Glutamatergic neuron (in vitro differentiated cells): ENCODE measurements around the gene MYL10. TPM values are rescaled to one million over a fixed set of nuclear protein-coding genes. Genes with fewer than 3 reads are reported as not detected.

Source experiments
- DNase-seq: peaks from one replicate; pipeline ENCODE4 v3.0.0; 2022
- H3K27ac Mint-ChIP-seq: one replicate; pipeline ENCODE4 v1.8.0; 2020; ENCODE audit warnings: mild to moderate bottlenecking, mixed read lengths, inconsistent platforms; ENCODE audit not compliant: unreplicated experiment
- H3K27me3 Mint-ChIP-seq: one replicate; pipeline ENCODE4 v1.8.0; 2020; ENCODE audit warnings: mild to moderate bottlenecking, moderate library complexity, mixed read lengths, inconsistent platforms; ENCODE audit not compliant: unreplicated experiment
- H3K36me3 Mint-ChIP-seq: one replicate; pipeline ENCODE4 v1.8.0; 2020; ENCODE audit warnings: mild to moderate bottlenecking, mixed read lengths, inconsistent platforms; ENCODE audit not compliant: unreplicated experiment
- H3K4me1 Mint-ChIP-seq: one replicate; pipeline ENCODE4 v1.8.0; 2020; ENCODE audit warnings: mild to moderate bottlenecking, low read depth, mixed read lengths, inconsistent platforms; ENCODE audit not compliant: unreplicated experiment
- H3K4me3 Mint-ChIP-seq: one replicate; pipeline ENCODE4 v1.8.0; 2020; ENCODE audit warnings: mild to moderate bottlenecking, mixed read lengths, inconsistent platforms; ENCODE audit not compliant: unreplicated experiment
- H3K9me3 Mint-ChIP-seq: one replicate; pipeline ENCODE4 v1.8.0; 2020; ENCODE audit warnings: mild to moderate bottlenecking, moderate library complexity, mixed read lengths, inconsistent platforms; ENCODE audit not compliant: unreplicated experiment
- total RNA-seq: library from RNA; stranded (reverse); fragmentation: NEBNext Ultra II Directional; extraction: Animal tissue kit (Norgen Biotek cat#: 25700); gene quantifications from one replicate; pipeline ENCODE4 v1.2.1, GENCODE V29; 2021; ENCODE audit not compliant: unreplicated experiment
- TF ChIP-seq, protein P1 (sequence below): fragments of 200-600 bp; sonication (generic); IDR thresholded peaks from one replicate; pipeline ENCODE4 v1.5.0; 2021; ENCODE audit not compliant: partially characterized antibody, unreplicated experiment

Gene MYL10
- total RNA-seq, 1 donor from 2014 or later, result not detected

DNA sequence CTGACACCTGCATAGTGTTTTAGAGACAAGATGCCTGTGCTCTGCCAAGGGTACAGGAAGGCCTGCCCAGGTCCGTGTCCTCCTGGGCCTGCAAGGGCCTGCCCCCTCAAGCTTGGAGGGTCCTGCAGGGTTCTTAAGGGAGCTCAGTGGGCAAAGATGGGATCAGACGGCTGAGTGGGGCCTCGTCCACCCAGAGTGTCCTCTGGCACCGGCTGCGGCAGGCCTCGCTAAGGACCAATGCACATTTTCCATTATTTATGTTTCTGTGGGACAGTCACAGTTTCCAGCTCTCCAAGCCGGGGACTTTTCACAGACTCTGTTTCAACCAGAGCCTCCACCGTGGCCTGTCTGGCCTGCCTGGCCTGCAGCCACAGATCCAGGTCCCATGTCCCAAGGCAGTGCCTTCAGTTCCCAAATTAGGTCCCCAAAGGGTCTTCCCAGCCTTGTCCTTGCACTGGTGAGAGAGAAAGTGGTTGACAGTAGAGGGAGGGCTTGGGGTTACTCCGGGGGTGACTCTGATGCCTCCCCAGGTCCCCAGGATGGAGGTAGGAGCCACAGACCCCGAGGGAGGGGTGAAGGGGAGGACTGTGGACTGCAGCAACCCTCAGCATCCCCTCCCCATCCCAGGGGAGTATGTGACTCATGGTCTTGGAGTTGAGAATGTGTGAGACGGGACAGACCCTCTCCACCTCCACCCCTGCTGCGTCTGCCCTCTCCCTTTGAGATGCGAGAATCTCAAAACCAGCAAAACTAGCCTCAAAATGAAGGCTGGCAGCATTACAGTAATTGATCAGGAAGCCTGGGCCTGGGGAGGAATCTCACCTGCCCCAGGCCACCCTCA, 14.8 kb downstream of the MYL10 start:
- H3K4me1 Mint-ChIP-seq, result peaks cover 7% of the 10 kb centered on the region
- TF ChIP-seq, protein P1, sequence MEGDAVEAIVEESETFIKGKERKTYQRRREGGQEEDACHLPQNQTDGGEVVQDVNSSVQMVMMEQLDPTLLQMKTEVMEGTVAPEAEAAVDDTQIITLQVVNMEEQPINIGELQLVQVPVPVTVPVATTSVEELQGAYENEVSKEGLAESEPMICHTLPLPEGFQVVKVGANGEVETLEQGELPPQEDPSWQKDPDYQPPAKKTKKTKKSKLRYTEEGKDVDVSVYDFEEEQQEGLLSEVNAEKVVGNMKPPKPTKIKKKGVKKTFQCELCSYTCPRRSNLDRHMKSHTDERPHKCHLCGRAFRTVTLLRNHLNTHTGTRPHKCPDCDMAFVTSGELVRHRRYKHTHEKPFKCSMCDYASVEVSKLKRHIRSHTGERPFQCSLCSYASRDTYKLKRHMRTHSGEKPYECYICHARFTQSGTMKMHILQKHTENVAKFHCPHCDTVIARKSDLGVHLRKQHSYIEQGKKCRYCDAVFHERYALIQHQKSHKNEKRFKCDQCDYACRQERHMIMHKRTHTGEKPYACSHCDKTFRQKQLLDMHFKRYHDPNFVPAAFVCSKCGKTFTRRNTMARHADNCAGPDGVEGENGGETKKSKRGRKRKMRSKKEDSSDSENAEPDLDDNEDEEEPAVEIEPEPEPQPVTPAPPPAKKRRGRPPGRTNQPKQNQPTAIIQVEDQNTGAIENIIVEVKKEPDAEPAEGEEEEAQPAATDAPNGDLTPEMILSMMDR, result no peak
- no peak overlapping the region for H3K4me3 Mint-ChIP-seq
- no peaks in the 10 kb centered on the region for H3K36me3 Mint-ChIP-seq
- no peak overlapping the region for H3K27ac Mint-ChIP-seq
- peaks cover 3% of the 10 kb centered on the region for H3K9me3 Mint-ChIP-seq
- peaks cover 5% of the 10 kb centered on the region for H3K27me3 Mint-ChIP-seq
- no peak for DNase-seq

DNA sequence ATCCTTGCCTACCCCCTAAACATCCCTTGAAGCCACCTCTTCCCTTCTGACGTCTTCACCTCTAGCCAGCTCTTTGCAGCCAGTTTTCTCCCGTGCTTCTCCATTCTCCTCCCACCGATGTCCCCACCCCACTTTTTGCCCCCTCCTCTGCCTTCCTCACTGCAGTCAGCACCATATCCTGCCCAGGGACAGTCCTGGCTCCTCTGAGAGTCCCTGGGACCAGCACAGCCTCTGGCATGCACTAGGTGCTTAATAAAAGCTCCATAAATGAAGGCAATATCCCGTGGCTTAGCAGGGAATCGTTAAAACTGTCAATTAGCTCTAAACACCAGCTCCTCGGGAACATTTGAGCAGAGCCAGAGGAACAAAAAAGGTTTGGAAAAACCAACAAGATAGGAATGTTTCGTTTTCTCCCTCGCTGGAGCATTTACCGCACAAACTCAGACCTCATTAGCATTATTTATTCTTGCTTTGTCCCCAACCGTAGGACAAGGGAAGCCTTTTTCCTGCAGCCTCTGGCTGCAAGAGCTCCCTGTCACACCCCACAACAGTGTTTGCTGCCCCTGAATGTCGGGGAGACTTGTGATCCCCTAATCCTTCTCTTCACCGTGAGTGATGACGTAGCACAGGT, 16.1 kb downstream of the MYL10 start:
- no peak for DNase-seq
- Mint-ChIP-seq H3K27ac (no peak overlapping the region), H3K36me3 (no peaks in the 10 kb centered on the region), H3K9me3 (peaks cover 3% of the 10 kb centered on the region), H3K27me3 (peaks cover 4% of the 10 kb centered on the region), H3K4me3 (no peak overlapping the region), H3K4me1 (peaks cover 7% of the 10 kb centered on the region)
- TF ChIP-seq, protein P1, result no peak

DNA sequence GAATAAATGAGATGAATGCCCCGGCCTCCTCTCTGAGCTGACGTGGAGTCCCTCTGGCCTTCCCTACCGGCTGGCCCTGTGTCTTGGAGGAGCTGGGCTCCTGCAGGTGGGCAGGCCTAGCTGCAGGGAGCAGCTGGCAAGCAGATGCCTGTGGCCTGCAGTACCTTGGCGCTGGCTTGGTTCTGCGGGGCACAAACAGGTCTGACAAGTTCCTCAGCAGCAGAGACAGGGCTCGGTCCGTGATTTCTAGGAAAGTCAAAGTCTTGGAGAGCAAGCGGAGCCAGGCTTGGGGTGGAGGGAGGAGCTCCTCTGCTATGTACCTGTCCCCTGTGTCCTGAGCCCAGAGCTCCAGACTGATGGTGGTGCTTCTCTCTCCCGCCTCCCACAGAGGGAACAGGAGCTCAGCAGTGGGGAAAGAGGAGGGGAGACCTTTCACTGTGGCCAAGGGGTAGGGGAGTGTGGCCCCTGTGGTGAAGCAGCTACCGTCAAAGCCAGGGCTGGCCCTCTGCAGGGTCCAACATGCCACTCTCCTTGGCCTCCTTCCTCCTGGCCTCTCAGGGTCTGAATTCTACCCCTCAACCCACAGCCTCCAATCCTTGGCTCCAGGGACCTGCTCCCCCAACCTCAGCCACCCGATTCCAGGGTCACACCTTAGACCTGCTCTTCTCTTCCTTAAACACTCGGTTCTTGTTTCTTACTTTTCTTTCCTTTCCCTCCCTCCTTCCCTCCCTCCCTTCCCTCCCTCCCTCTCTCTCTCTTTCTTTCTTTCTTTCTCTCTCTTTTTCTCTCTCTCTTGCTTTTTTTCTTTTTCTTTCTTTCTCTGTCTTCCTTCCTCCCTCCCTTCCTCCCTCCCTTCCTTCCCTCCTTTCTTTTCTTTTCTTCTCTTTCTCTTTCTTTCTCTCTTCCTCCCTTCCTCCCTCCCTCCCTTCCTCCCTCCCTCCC, 20.1 kb downstream of the MYL10 start:
- Mint-ChIP-seq H3K36me3 (no peaks in the 10 kb centered on the region), H3K27ac (no peak overlapping the region), H3K27me3 (peaks cover 4% of the 10 kb centered on the region), H3K4me1 (no peaks in the 10 kb centered on the region), H3K9me3 (peaks cover 3% of the 10 kb centered on the region), H3K4me3 (no peak overlapping the region)
- TF ChIP-seq, protein P1, result no peak
- DNase-seq, result no peak

DNA sequence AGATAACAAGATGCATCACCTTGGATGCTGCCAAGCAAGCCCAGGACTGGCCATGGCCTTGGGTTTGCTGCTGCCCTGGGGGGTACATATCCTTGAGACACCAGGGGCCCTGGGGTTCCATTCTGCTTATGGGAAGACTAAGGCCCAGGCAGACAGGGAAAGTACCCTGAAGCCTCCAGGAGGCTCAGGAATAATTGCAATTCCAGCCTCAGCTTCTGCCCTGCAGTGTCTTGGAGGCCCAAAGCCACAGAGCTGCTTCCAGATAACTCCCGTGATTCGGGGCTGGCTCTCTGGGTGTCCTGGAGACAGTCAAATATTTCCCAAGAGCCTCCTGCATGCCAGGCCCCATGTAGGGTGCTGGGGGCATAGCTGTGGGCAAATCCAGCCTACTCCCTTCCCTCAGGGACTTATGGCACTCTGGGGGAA, 22.6 kb downstream of the MYL10 start:
- H3K9me3 Mint-ChIP-seq, result peaks cover 3% of the 10 kb centered on the region
- H3K36me3 Mint-ChIP-seq, result no peaks in the 10 kb centered on the region
- peaks cover 5% of the 10 kb centered on the region for H3K27me3 Mint-ChIP-seq
- no peak overlapping the region for H3K4me3 Mint-ChIP-seq
- no peak overlapping the region for H3K27ac Mint-ChIP-seq
- H3K4me1 Mint-ChIP-seq, result no peaks in the 10 kb centered on the region
- DNase-seq, result no peak
- TF ChIP-seq, protein P1, result no peak
